ENCODE data around the gene ZNF318.

The ZNF318 gene

GRCh38 chr6:43334466-43335095 lies 34.9 kb downstream of the ZNF318 start:
- peak; percentile 71 for TF ChIP-seq CTCF (conservative IDR thresholded peaks at IDR 0.05; ENCODE audit: low read depth, low read length)
- no peak overlapping the region for H3K4me3 ChIP-seq (ENCODE audit: low read depth, low read length)
- peak; percentile 79 for DNase-seq (ENCODE audit: low read depth)

- DNase-seq (ENCODE audit: low read depth): no peak
- H3K4me3 ChIP-seq (ENCODE audit: low read depth, low read length): no peak overlapping the region
- no peak for TF ChIP-seq CTCF (conservative IDR thresholded peaks at IDR 0.05; ENCODE audit: low read depth, low read length)
Observed at GRCh38 chr6:43331891-43332290, 37.6 kb downstream of the ZNF318 start.

GRCh38 chr6:43331470-43331869 lies 38.0 kb downstream of the ZNF318 start:
- TF ChIP-seq CTCF (conservative IDR thresholded peaks at IDR 0.05; ENCODE audit: low read depth, low read length): no peak
- no peak for DNase-seq (ENCODE audit: low read depth)
- H3K4me3 ChIP-seq (ENCODE audit: low read depth, low read length): no peak overlapping the region

GRCh38 chr6:43328528-43328927 lies 40.9 kb downstream of the ZNF318 start:
- TF ChIP-seq CTCF (conservative IDR thresholded peaks at IDR 0.05; ENCODE audit: low read depth, low read length): no peak
- no peak overlapping the region for H3K4me3 ChIP-seq (ENCODE audit: low read depth, low read length)
- no peak for DNase-seq (ENCODE audit: low read depth)

- TF ChIP-seq CTCF (conservative IDR thresholded peaks at IDR 0.05; ENCODE audit: low read depth, low read length): no peak
- DNase-seq (ENCODE audit: low read depth): no peak
- H3K4me3 ChIP-seq (ENCODE audit: low read depth, low read length): no peak overlapping the region
Observed at GRCh38 chr6:43325876-43326275, 43.6 kb downstream of the ZNF318 start.

- no peak for TF ChIP-seq CTCF (conservative IDR thresholded peaks at IDR 0.05; ENCODE audit: low read depth, low read length)
- DNase-seq (ENCODE audit: low read depth): no peak
- no peak overlapping the region for H3K4me3 ChIP-seq (ENCODE audit: low read depth, low read length)
Observed at GRCh38 chr6:43318011-43318410, 51.4 kb downstream of the ZNF318 start.

GRCh38 chr6:43313813-43314212 lies 55.6 kb downstream of the ZNF318 start:
- no peak for TF ChIP-seq CTCF (conservative IDR thresholded peaks at IDR 0.05; ENCODE audit: low read depth, low read length)
- DNase-seq (ENCODE audit: low read depth): no peak
- no peak overlapping the region for H3K4me3 ChIP-seq (ENCODE audit: low read depth, low read length)
